ENCODE results near the gene KDM4C. TPM values are rescaled to one million over a fixed set of nuclear protein-coding genes. Genes with fewer than 3 reads are reported as not detected.

The KDM4C gene
- total and polyA plus RNA-seq, 2 of the 13 experiments (the other 11 are each of a cell fraction or from before 2014, with no cell fraction given): 19.4 to 23.6 TPM

GRCh38 chr9:6781476-6781875 lies 23.7 kb downstream of the KDM4C start:
- H3K36me3 ChIP-seq (replicated peaks in 1 of 2; ENCODE audit: control insufficient read depth in 1 of 2, insufficient read depth in 2 of 2, low read length in 2 of 2): no peaks in the 10 kb centered on the region
- POLR2A ChIA-PET: interaction anchor here (0.6 to 11.2 kb wide), 7 partner anchors 7 to 89 kb away, joined by 3 to 130 read pairs (median 4); partner anchors contain the start of gene KDM4C
- CTCF ChIA-PET (ENCODE audit: low intra/inter-chr PET ratio, low total read pairs): no interaction called here
- peak; percentile 84 for ATAC-seq
- in situ Hi-C loops (cut with HindIII; ENCODE audit: extremely low pct_ligation_motif_present, low pct_unique_long_range_greater_than_20kb): no loop called here
- H2AFZ ChIP-seq (ENCODE audit: low read length): no peak overlapping the region
- H3K27ac ChIP-seq (ENCODE audit: extremely low read length, insufficient read depth, low read length): peak overlapping the region; percentile 83
- peak; percentile 85 for FAIRE-seq
- H3K79me2 ChIP-seq (ENCODE audit: insufficient read depth, low read length): peaks cover 89% of the 10 kb centered on the region
- intact Hi-C loops (cut with micrococcal nuclease; ENCODE audit: unreplicated experiment): loop anchor here (1.0 to 2.0 kb wide), 2 partner anchors 25 to 100 kb away; partner anchors contain the start of gene KDM4C
- H3K27me3 ChIP-seq (ENCODE audit: control insufficient read depth in 1 of 2, insufficient read depth in 2 of 2, low read length in 2 of 2): no peaks in the 10 kb centered on the region
- peaks cover 100% of the 10 kb centered on the region for H3K4me1 ChIP-seq (ENCODE audit: insufficient read depth, low read length)
- H3K4me3 ChIP-seq (replicated peaks in 1 of 3; ENCODE audit: insufficient read depth in 1 of 3, low read depth in 2 of 3, low read length in 3 of 3): peak overlapping the region in 1 of 3 experiments; percentile 24; a peak in 1 of 6 replicates
- H3K4me2 ChIP-seq (ENCODE audit: low read depth, low read length): peak overlapping the region; percentile 58
- BruUV-seq (replicated peaks): no TSS peak
- peak; percentile 93 for DNase-seq (ENCODE audit: low spot score)
- peak overlapping the region; percentile 45 for H3K9ac ChIP-seq (ENCODE audit: insufficient read depth, low read depth, low read length)
- H3K9me3 ChIP-seq (ENCODE audit: low read length): no peaks in the 10 kb centered on the region
- WGBS (ENCODE audit: low lambda C conversion rate): 11% methylated on average over 2 of the region's 2 CpGs
- H4K20me1 ChIP-seq (ENCODE audit: insufficient read depth, low read length): no peaks in the 10 kb centered on the region
- peak; percentile 72 for TF ChIP-seq ZGPAT (CRISPR knock-in tag; IDR thresholded peaks at IDR 0.05)
- no peak for TF ChIP-seq MBNL3 (CRISPR knock-in tag; conservative IDR thresholded peaks at IDR 0.05)
- peak; percentile 40; the same call in 1 of the 2 replicates for TF ChIP-seq NFIC (IDR thresholded peaks at IDR 0.05; ENCODE audit: low read length)
- no peak for TF ChIP-seq RFX5 (IDR thresholded peaks at IDR 0.05; ENCODE audit: low read depth, low read length)
- TF ChIP-seq SATB2 (CRISPR knock-in tag; IDR thresholded peaks at IDR 0.05): no peak
- no peak for TF ChIP-seq ZNF841 (CRISPR knock-in tag; IDR thresholded peaks at IDR 0.05; ENCODE audit: borderline replicate concordance)
- TF ChIP-seq FOXO1 (CRISPR knock-in tag; IDR thresholded peaks at IDR 0.05): no peak
- TF ChIP-seq ARNTL (CRISPR knock-in tag; IDR thresholded peaks at IDR 0.05): no peak
- TF ChIP-seq, protein P1, sequence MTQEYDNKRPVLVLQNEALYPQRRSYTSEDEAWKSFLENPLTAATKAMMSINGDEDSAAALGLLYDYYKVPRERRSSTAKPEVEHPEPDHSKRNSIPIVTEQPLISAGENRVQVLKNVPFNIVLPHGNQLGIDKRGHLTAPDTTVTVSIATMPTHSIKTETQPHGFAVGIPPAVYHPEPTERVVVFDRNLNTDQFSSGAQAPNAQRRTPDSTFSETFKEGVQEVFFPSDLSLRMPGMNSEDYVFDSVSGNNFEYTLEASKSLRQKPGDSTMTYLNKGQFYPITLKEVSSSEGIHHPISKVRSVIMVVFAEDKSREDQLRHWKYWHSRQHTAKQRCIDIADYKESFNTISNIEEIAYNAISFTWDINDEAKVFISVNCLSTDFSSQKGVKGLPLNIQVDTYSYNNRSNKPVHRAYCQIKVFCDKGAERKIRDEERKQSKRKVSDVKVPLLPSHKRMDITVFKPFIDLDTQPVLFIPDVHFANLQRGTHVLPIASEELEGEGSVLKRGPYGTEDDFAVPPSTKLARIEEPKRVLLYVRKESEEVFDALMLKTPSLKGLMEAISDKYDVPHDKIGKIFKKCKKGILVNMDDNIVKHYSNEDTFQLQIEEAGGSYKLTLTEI (CRISPR knock-in tag; conservative IDR thresholded peaks at IDR 0.05): no peak
- TF ChIP-seq, protein P2, sequence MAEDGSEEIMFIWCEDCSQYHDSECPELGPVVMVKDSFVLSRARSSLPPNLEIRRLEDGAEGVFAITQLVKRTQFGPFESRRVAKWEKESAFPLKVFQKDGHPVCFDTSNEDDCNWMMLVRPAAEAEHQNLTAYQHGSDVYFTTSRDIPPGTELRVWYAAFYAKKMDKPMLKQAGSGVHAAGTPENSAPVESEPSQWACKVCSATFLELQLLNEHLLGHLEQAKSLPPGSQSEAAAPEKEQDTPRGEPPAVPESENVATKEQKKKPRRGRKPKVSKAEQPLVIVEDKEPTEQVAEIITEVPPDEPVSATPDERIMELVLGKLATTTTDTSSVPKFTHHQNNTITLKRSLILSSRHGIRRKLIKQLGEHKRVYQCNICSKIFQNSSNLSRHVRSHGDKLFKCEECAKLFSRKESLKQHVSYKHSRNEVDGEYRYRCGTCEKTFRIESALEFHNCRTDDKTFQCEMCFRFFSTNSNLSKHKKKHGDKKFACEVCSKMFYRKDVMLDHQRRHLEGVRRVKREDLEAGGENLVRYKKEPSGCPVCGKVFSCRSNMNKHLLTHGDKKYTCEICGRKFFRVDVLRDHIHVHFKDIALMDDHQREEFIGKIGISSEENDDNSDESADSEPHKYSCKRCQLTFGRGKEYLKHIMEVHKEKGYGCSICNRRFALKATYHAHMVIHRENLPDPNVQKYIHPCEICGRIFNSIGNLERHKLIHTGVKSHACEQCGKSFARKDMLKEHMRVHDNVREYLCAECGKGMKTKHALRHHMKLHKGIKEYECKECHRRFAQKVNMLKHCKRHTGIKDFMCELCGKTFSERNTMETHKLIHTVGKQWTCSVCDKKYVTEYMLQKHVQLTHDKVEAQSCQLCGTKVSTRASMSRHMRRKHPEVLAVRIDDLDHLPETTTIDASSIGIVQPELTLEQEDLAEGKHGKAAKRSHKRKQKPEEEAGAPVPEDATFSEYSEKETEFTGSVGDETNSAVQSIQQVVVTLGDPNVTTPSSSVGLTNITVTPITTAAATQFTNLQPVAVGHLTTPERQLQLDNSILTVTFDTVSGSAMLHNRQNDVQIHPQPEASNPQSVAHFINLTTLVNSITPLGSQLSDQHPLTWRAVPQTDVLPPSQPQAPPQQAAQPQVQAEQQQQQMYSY (CRISPR knock-in tag; IDR thresholded peaks at IDR 0.05): no peak
- TF ChIP-seq RFX1 (IDR thresholded peaks at IDR 0.05): no peak
- peak; percentile 61; the same call in 1 of the 2 replicates for TF ChIP-seq HOMEZ (CRISPR knock-in tag; IDR thresholded peaks at IDR 0.05; ENCODE audit: low read depth)
